H9 (cell line): ENCODE data around the gene OR56B1. TPM values are rescaled to one million over a fixed set of nuclear protein-coding genes. Genes with fewer than 3 reads are reported as not detected.

ENCODE experiments used
- DNase-seq: peaks from one replicate; pipeline ENCODE4 v3.0.0-alpha.2; 2017
- H2AFZ ChIP-seq: one replicate; pipeline ENCODE4 v1.6.1; 2013; ENCODE audit warnings: mild to moderate bottlenecking, low read length, control low read depth, moderate library complexity
- H2AK5ac ChIP-seq: 2 replicates; pipeline ENCODE4 v1.6.1; 2013; ENCODE audit warnings: low read length, control low read depth, mixed read lengths; ENCODE audit not compliant: insufficient read length
- H2BK120ac ChIP-seq: one replicate; pipeline ENCODE4 v1.6.1; 2013; ENCODE audit warnings: low read depth, mild to moderate bottlenecking, low read length, control low read depth, inconsistent platforms; ENCODE audit not compliant: poor library complexity, severe bottlenecking
- H2BK12ac ChIP-seq: 2 replicates; pipeline ENCODE4 v1.6.1; 2013; ENCODE audit warnings: low read length, control low read depth, mixed read lengths, low read depth; ENCODE audit not compliant: insufficient read length
- H2BK15ac ChIP-seq: 2 replicates; pipeline ENCODE4 v1.6.1; 2013; ENCODE audit warnings: low read depth, low read length, control low read depth
- H2BK20ac ChIP-seq: one replicate; pipeline ENCODE4 v1.6.1; 2013; ENCODE audit warnings: low read depth, mild to moderate bottlenecking, low read length, control low read depth, inconsistent platforms; ENCODE audit not compliant: poor library complexity, severe bottlenecking
- H2BK5ac ChIP-seq: 2 replicates; pipeline ENCODE4 v1.6.1; 2013; ENCODE audit warnings: low read length, control low read depth, mixed read lengths; ENCODE audit not compliant: insufficient read length
- H3K14ac ChIP-seq: 2 replicates; pipeline ENCODE4 v1.6.1; 2013; ENCODE audit warnings: low read length, control low read depth; ENCODE audit not compliant: insufficient read depth
- H3K18ac ChIP-seq: 2 replicates; pipeline ENCODE4 v1.6.1; 2013; ENCODE audit warnings: low read depth, mild to moderate bottlenecking, mixed read lengths, low read length, control low read depth; ENCODE audit not compliant: insufficient read length
- H3K23ac ChIP-seq: 2 replicates; pipeline ENCODE4 v1.6.1; 2013; ENCODE audit warnings: low read length, control low read depth, mixed read lengths, low read depth; ENCODE audit not compliant: insufficient read length
- H3K23me2 ChIP-seq: 2 replicates; pipeline ENCODE4 v1.6.1; 2013; ENCODE audit warnings: low read depth, mild to moderate bottlenecking, mixed read lengths, low read length, control low read depth; ENCODE audit not compliant: insufficient read length, poor library complexity, severe bottlenecking
- H3K27ac ChIP-seq: 2 replicates; pipeline ENCODE4 v1.5.1; 2013; ENCODE audit warnings: low read length, control low read depth, mixed read lengths, low read depth; ENCODE audit not compliant: insufficient read length
- H3K27me3 ChIP-seq: 2 replicates; pipeline ENCODE4 v1.6.1; 2013; ENCODE audit warnings: low read length, control low read depth, inconsistent platforms; ENCODE audit not compliant: insufficient read depth
- H3K4ac ChIP-seq: 2 replicates; pipeline ENCODE4 v1.6.1; 2013; ENCODE audit warnings: low read depth, mild to moderate bottlenecking, control low read depth, inconsistent platforms, low read length, moderate library complexity
- H3K4me1 ChIP-seq: 2 replicates; pipeline ENCODE4 v1.6.1; 2013; ENCODE audit warnings: low read length, control low read depth, inconsistent platforms; ENCODE audit not compliant: insufficient read depth
- H3K4me2 ChIP-seq: 2 replicates; pipeline ENCODE4 v1.6.1; 2013; ENCODE audit warnings: low read length, control low read depth, mixed read lengths; ENCODE audit not compliant: insufficient read length, insufficient read depth
- H3K56ac ChIP-seq: 2 replicates; pipeline ENCODE4 v1.6.1; 2013; ENCODE audit warnings: low read depth, mild to moderate bottlenecking, mixed read lengths, low read length, control low read depth; ENCODE audit not compliant: insufficient read length
- H3K79me1 ChIP-seq: 2 replicates; pipeline ENCODE4 v1.6.1; 2013; ENCODE audit warnings: low read depth, mild to moderate bottlenecking, moderate library complexity, low read length, control low read depth, inconsistent platforms; ENCODE audit not compliant: insufficient read depth, poor library complexity, severe bottlenecking
- H3K79me2 ChIP-seq: 2 replicates; pipeline ENCODE4 v1.6.1; 2013; ENCODE audit warnings: low read length, control low read depth, inconsistent platforms; ENCODE audit not compliant: insufficient read depth
- H3K9ac ChIP-seq: 2 replicates; pipeline ENCODE4 v1.6.1; 2013; ENCODE audit warnings: low read length, control low read depth, mixed read lengths; ENCODE audit not compliant: insufficient read length; ENCODE audit errors: extremely low read depth
- H3K9me3 ChIP-seq: one replicate; pipeline ENCODE4 v1.6.1; 2013; ENCODE audit warnings: low read depth, low read length, inconsistent platforms; ENCODE audit not compliant: control insufficient read depth
- H3T11ph ChIP-seq: one replicate; pipeline ENCODE4 v1.6.1; 2013; ENCODE audit warnings: mild to moderate bottlenecking, low read length, control low read depth, inconsistent platforms
- H4K20me1 ChIP-seq: one replicate; pipeline ENCODE4 v1.6.1; 2013; ENCODE audit not compliant: control insufficient read depth, insufficient read length, insufficient read depth
- H4K5ac ChIP-seq: 2 replicates; pipeline ENCODE4 v1.6.1; 2013; ENCODE audit warnings: low read depth, mild to moderate bottlenecking, mixed read lengths, low read length, control low read depth; ENCODE audit not compliant: insufficient read length
- H4K8ac ChIP-seq: replicated peaks from 2 replicates; pipeline ENCODE4 v1.6.1; 2013; ENCODE audit warnings: low read length, control low read depth, mixed read lengths, low read depth; ENCODE audit not compliant: insufficient read length
- H4K91ac ChIP-seq: 2 replicates; pipeline ENCODE4 v1.6.1; 2013; ENCODE audit warnings: low read depth, mild to moderate bottlenecking, moderate library complexity, mixed read lengths, low read length, control low read depth; ENCODE audit not compliant: insufficient read length
- H3K27ac Mint-ChIP-seq, 3 experiments: 2 replicates in 2 of 3; 3 replicates in 1 of 3; pipeline ENCODE4 v1.8.0; 2020 to 2021; ENCODE audit warnings: mixed read lengths in 3 of 3, mild to moderate bottlenecking in 1 of 3, moderate library complexity in 1 of 3
- H3K27me3 Mint-ChIP-seq: 2 replicates; pipeline ENCODE4 v1.8.0; 2021; ENCODE audit warnings: low read depth, mild to moderate bottlenecking, moderate library complexity, mixed read lengths
- H3K36me3 Mint-ChIP-seq, 3 experiments: 2 replicates in 2 of 3; 3 replicates in 1 of 3; pipeline ENCODE4 v1.8.0; 2020 to 2021; ENCODE audit warnings: low read depth in 3 of 3, mixed read lengths in 3 of 3; ENCODE audit not compliant: insufficient read depth in 1 of 3
- H3K4me1 Mint-ChIP-seq, 2 experiments: 2 replicates each; pipeline ENCODE4 v1.8.0; 2020; ENCODE audit warnings: mixed read lengths in 2 of 2
- H3K4me3 Mint-ChIP-seq, 2 experiments: 2 replicates in 1 of 2; 3 replicates in 1 of 2; pipeline ENCODE4 v1.8.0; 2020 to 2021; ENCODE audit warnings: mild to moderate bottlenecking in 2 of 2, mixed read lengths in 2 of 2, moderate library complexity in 1 of 2
- H3K9me3 Mint-ChIP-seq, 2 experiments: 2 replicates in 1 of 2; 3 replicates in 1 of 2; pipeline ENCODE4 v1.8.0; 2020; ENCODE audit warnings: mild to moderate bottlenecking in 2 of 2, mixed read lengths in 2 of 2, moderate library complexity in 1 of 2
- CTCF ChIP-seq: fragments of 200-600 bp; sonication (generic); conservative IDR thresholded peaks from 3 replicates; pipeline ENCODE4 v1.8.0; 2021; ENCODE audit warnings: antibody characterized with exemption, mild to moderate bottlenecking
- total RNA-seq: library from RNA; stranded (reverse); gene quantifications from 2 replicates; pipeline ENCODE4 v1.2.1, GENCODE V29; 2021

OR56B1 gene
- total RNA-seq, 1 experiment from 2014 or later, result not detected

GRCh38 chr11:5737091-5737490, 843 bp downstream of the OR56B1 start:
- H3K4me3 Mint-ChIP-seq, result no peak overlapping the region
- Histone ChIP-seq H4K5ac (no peak overlapping the region), H2BK5ac (no peak overlapping the region), H3K56ac (no peak overlapping the region), H4K8ac (no peak overlapping the region), H2BK12ac (no peak overlapping the region), H3K4me2 (no peak overlapping the region), H3K27ac (no peak overlapping the region), H2BK15ac (no peak overlapping the region), H2BK20ac (no peak overlapping the region), H3K79me1 (no peaks in the 10 kb centered on the region), H3T11ph (no peak overlapping the region), H3K14ac (no peak overlapping the region), H3K4ac (no peak overlapping the region), H3K9ac (no peak overlapping the region), H3K9me3 (no peaks in the 10 kb centered on the region), H3K18ac (no peak overlapping the region), H2BK120ac (no peak overlapping the region), H3K79me2 (no peaks in the 10 kb centered on the region), H2AK5ac (no peak overlapping the region), H4K91ac (no peak overlapping the region), H3K23ac (no peak overlapping the region), H3K4me1 (no peaks in the 10 kb centered on the region), H4K20me1 (no peaks in the 10 kb centered on the region), H3K27me3 (no peaks in the 10 kb centered on the region), H3K23me2 (no peaks in the 10 kb centered on the region), H2AFZ (no peak overlapping the region)
- H3K27ac Mint-ChIP-seq, result no peak overlapping the region
- H3K36me3 Mint-ChIP-seq, result no peaks in the 10 kb centered on the region
- H3K4me1 Mint-ChIP-seq, result 0 out of 4 replicates have a peak, but pooled peaks cover 0 to 2% of the 10 kb centered on the region in 2 experiments
- no peak for DNase-seq
- no peaks in the 10 kb centered on the region for H3K27me3 Mint-ChIP-seq
- no peaks in the 10 kb centered on the region for H3K9me3 Mint-ChIP-seq
- TF ChIP-seq CTCF, result no peak
